ENCODE data around the gene MGLL.

DNA sequence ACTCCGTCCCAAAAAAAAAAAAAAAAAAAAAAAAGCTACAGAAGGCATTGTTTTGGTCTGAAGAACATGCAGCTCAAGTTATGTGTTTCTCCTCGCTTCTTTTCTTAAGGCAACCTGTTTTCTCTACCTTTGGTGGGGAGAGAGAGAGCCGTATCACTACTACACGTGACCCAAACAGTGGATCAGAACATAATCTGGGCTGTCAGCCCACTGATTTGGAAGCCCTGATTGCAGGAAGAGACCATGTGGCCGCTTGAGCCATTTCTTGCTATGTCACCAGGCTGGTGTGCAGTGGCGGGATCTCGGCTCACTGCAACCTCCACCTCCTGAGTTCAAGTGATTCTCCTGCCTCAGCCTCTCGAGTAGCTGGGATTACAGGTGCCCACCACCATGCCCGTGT, 79.7 kb downstream of the MGLL start:
- TF ChIP-seq, protein P1, sequence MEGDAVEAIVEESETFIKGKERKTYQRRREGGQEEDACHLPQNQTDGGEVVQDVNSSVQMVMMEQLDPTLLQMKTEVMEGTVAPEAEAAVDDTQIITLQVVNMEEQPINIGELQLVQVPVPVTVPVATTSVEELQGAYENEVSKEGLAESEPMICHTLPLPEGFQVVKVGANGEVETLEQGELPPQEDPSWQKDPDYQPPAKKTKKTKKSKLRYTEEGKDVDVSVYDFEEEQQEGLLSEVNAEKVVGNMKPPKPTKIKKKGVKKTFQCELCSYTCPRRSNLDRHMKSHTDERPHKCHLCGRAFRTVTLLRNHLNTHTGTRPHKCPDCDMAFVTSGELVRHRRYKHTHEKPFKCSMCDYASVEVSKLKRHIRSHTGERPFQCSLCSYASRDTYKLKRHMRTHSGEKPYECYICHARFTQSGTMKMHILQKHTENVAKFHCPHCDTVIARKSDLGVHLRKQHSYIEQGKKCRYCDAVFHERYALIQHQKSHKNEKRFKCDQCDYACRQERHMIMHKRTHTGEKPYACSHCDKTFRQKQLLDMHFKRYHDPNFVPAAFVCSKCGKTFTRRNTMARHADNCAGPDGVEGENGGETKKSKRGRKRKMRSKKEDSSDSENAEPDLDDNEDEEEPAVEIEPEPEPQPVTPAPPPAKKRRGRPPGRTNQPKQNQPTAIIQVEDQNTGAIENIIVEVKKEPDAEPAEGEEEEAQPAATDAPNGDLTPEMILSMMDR (conservative IDR thresholded peaks at IDR 0.05 in 1 of 2, IDR thresholded peaks at IDR 0.05 in 1 of 2; ENCODE audit: extremely low read depth in 1 of 2, insufficient read depth in 1 of 2, low read depth in 1 of 2, low read length in 2 of 2): no peak
- no peak for TF ChIP-seq EZH2 (IDR thresholded peaks at IDR 0.05; ENCODE audit: borderline replicate concordance, low read length)
